Neural cell (in vitro differentiated cells): ENCODE data around the gene MTRFR. TPM values are rescaled to one million over a fixed set of nuclear protein-coding genes. Genes with fewer than 3 reads are reported as not detected.

ENCODE experiments used
- H2AFZ ChIP-seq: fragments of 200-600, 300-800 bp; sonication (generic), shearing (Covaris generic); 2 replicates; pipeline ENCODE4 v1.6.0; 2014; ENCODE audit warnings: low read depth, mild to moderate bottlenecking, antibody characterized with exemption, low read length, moderate library complexity
- H3F3A ChIP-seq: fragments of 200-600 bp; shearing (Covaris generic); 2 replicates; pipeline ENCODE4 v1.6.1; 2016; ENCODE audit warnings: mild to moderate bottlenecking, moderate library complexity, mixed read lengths, antibody characterized with exemption, low read length; ENCODE audit not compliant: insufficient read depth, poor library complexity, severe bottlenecking
- H3K27ac ChIP-seq: fragments of 200-600, 300-800 bp; sonication (generic), shearing (Covaris generic); 2 replicates; pipeline ENCODE4 v1.5.1; 2014; ENCODE audit warnings: mild to moderate bottlenecking, low read length, moderate library complexity
- H3K27me3 ChIP-seq: fragments of 300-800, 200-600 bp; sonication (generic), shearing (Covaris generic); 2 replicates; pipeline ENCODE4 v1.6.0; 2014; ENCODE audit warnings: mild to moderate bottlenecking, low read depth, low read length, moderate library complexity; ENCODE audit not compliant: insufficient read depth
- H3K36me3 ChIP-seq: fragments of 300-800, 200-600 bp; sonication (generic), shearing (Covaris generic); 2 replicates; pipeline ENCODE4 v1.5.1; 2014; ENCODE audit warnings: mild to moderate bottlenecking, antibody characterized with exemption, low read length, moderate library complexity; ENCODE audit not compliant: insufficient read depth
- H3K4me2 ChIP-seq: fragments of 300-800, 200-600 bp; sonication (generic), shearing (Covaris generic); 2 replicates; pipeline ENCODE4 v1.6.0; 2014; ENCODE audit warnings: mild to moderate bottlenecking, low read length
- H3K4me3 ChIP-seq: fragments of 300-800, 200-600 bp; sonication (generic), shearing (Covaris generic); 2 replicates; pipeline ENCODE4 v1.5.1; 2014; ENCODE audit warnings: mild to moderate bottlenecking, low read length, moderate library complexity
- H3K79me2 ChIP-seq: fragments of 200-600 bp; shearing (Covaris generic); replicated peaks from 2 replicates; pipeline ENCODE4 v1.6.0; 2014; ENCODE audit warnings: mild to moderate bottlenecking, low read length, moderate library complexity; ENCODE audit not compliant: insufficient read depth
- H3K9ac ChIP-seq: fragments of 300-800, 200-600 bp; sonication (generic), shearing (Covaris generic); 2 replicates; pipeline ENCODE4 v1.6.1; 2016; ENCODE audit warnings: mild to moderate bottlenecking, low read length, mixed read lengths
- H3K9me2 ChIP-seq: fragments of 200-600 bp; shearing (Covaris generic); 2 replicates; pipeline ENCODE4 v1.6.1; 2016; ENCODE audit warnings: mild to moderate bottlenecking, low read length, mixed read lengths; ENCODE audit not compliant: insufficient read depth
- H3K9me3 ChIP-seq: fragments of 200-600, 300-800 bp; sonication (generic), shearing (Covaris generic); 2 replicates; pipeline ENCODE4 v1.6.1; 2016; ENCODE audit warnings: mild to moderate bottlenecking, mixed run types, low read length, moderate library complexity, mixed read lengths
- H4K20me1 ChIP-seq: fragments of 200-600 bp; shearing (Covaris generic); 2 replicates; pipeline ENCODE4 v1.6.1; 2016; ENCODE audit warnings: mild to moderate bottlenecking, mixed run types; ENCODE audit not compliant: insufficient read depth
- CTCF ChIP-seq: fragments of 450-650 bp; IDR thresholded peaks from 2 replicates; pipeline ENCODE4 v1.5.1; 2014; ENCODE audit warnings: antibody characterized with exemption, mild to moderate bottlenecking, moderate library complexity; ENCODE audit not compliant: poor library complexity, severe bottlenecking
- EP300 ChIP-seq: fragments of 450-650 bp; conservative IDR thresholded peaks from 2 replicates; pipeline ENCODE4 v1.6.1; 2014; ENCODE audit warnings: antibody characterized with exemption, mild to moderate bottlenecking, moderate library complexity; ENCODE audit not compliant: poor library complexity, severe bottlenecking
- EZH2 ChIP-seq: fragments of 200-600, 300-800 bp; shearing (Covaris generic), sonication (generic); IDR thresholded peaks from 2 replicates; pipeline ENCODE4 v1.6.1; 2014; ENCODE audit warnings: antibody characterized with exemption, low read length, borderline replicate concordance, mild to moderate bottlenecking; ENCODE audit not compliant: insufficient read depth, poor library complexity, severe bottlenecking
- MXI1 ChIP-seq: fragments of 450-650 bp; conservative IDR thresholded peaks from 2 replicates; pipeline ENCODE4 v1.6.1; 2014; ENCODE audit warnings: antibody characterized with exemption, mild to moderate bottlenecking; ENCODE audit not compliant: poor library complexity, severe bottlenecking
- POLR2AphosphoS5 ChIP-seq: IDR thresholded peaks from 2 replicates; pipeline ENCODE4 v1.6.1; 2012
- RAD21 ChIP-seq: fragments of 450-650 bp; conservative IDR thresholded peaks from 2 replicates; pipeline ENCODE4 v1.6.1; 2014; ENCODE audit warnings: antibody characterized with exemption, mild to moderate bottlenecking, moderate library complexity
- REST ChIP-seq: IDR thresholded peaks from 2 replicates; pipeline ENCODE4 v1.6.1; 2012; ENCODE audit warnings: borderline replicate concordance
- SMC3 ChIP-seq: fragments of 450-650 bp; conservative IDR thresholded peaks from 2 replicates; pipeline ENCODE4 v1.6.1; 2014; ENCODE audit warnings: antibody characterized with exemption, mild to moderate bottlenecking, moderate library complexity; ENCODE audit not compliant: poor library complexity
- TAF1 ChIP-seq: IDR thresholded peaks from 2 replicates; pipeline ENCODE4 v1.6.1; 2012; ENCODE audit warnings: low read depth
- polyA plus RNA-seq: library from polyadenylated mRNA; depleted of rRNA; stranded (reverse); fragments of >200 nt; gene quantifications from 2 replicates; pipeline ENCODE4 v1.2.3, GENCODE V29; 2014

MTRFR gene
- polyA plus RNA-seq, 1 donor from 2014 or later = 30.0 TPM

GRCh38 chr12:123266679-123267277 is 33.5 kb downstream of the MTRFR start:
- Histone ChIP-seq H3K27me3 (no peaks in the 10 kb centered on the region), H2AFZ (no peak overlapping the region), H3K79me2 (peaks cover 11% of the 10 kb centered on the region), H4K20me1 (no peaks in the 10 kb centered on the region), H3K9me2 (no peaks in the 10 kb centered on the region), H3K9me3 (no peaks in the 10 kb centered on the region), H3K4me3 (no peak overlapping the region), H3K9ac (no peak overlapping the region), H3K4me2 (no peak overlapping the region), H3F3A (peaks cover 4% of the 10 kb centered on the region), H3K27ac (no peak overlapping the region), H3K36me3 (no peaks in the 10 kb centered on the region)
- no peak for TF ChIP-seq CTCF
- TF ChIP-seq SMC3 = no peak
- no peak for TF ChIP-seq EP300
- no peak for TF ChIP-seq EZH2
- no peak for TF ChIP-seq REST
- no peak for TF ChIP-seq MXI1
- TF ChIP-seq POLR2AphosphoS5 = no peak
- TF ChIP-seq RAD21 = no peak
- TF ChIP-seq TAF1 = no peak

GRCh38 chr12:123267335-123267920 is 34.2 kb downstream of the MTRFR start:
- Histone ChIP-seq H3K9ac (no peak overlapping the region), H3K36me3 (no peaks in the 10 kb centered on the region), H3F3A (peaks cover 4% of the 10 kb centered on the region), H3K9me3 (no peaks in the 10 kb centered on the region), H3K79me2 (peaks cover 16% of the 10 kb centered on the region), H3K4me3 (no peak overlapping the region), H3K27ac (no peak overlapping the region), H2AFZ (no peak overlapping the region), H3K9me2 (no peaks in the 10 kb centered on the region), H3K27me3 (no peaks in the 10 kb centered on the region), H3K4me2 (no peak overlapping the region), H4K20me1 (no peaks in the 10 kb centered on the region)
- TF ChIP-seq TAF1 (no peak), SMC3 (no peak)
